CD14-positive monocyte (primary cell): Measurements from ENCODE around the gene NCR3LG1. TPM values are rescaled to one million over a fixed set of nuclear protein-coding genes. Genes with fewer than 3 reads are reported as not detected.

Experiments
- DNase-seq, 3 donors: peaks; one replicate each; pipeline ENCODE4 v3.0.0-alpha.2; 2011 to 2022
- H2AFZ ChIP-seq: 2 replicates; pipeline ENCODE4 v1.6.0; 2012; ENCODE audit warnings: mild to moderate bottlenecking, low read depth, low read length, inconsistent platforms; ENCODE audit not compliant: insufficient read depth, poor library complexity, severe bottlenecking
- H3K27ac ChIP-seq, 2 donors: 1 replicate in 1 of 2; 2 replicates in 1 of 2; pipeline ENCODE4 v1.5.1; 2012 to 2013; ENCODE audit warnings: low read length in 2 of 2, control low read depth in 1 of 2, inconsistent platforms in 1 of 2, low read depth in 1 of 2, mild to moderate bottlenecking in 1 of 2
- H3K27me3 ChIP-seq, 2 donors: one replicate each; pipeline versions ENCODE4 v1.6.0 to v1.6.1; 2011 to 2013; ENCODE audit warnings: low read length in 2 of 2; ENCODE audit not compliant: control insufficient read depth in 2 of 2, insufficient read depth in 2 of 2
- H3K36me3 ChIP-seq, 2 donors: replicated peaks in 1 of 2; 1 replicate in 1 of 2; 2 replicates in 1 of 2; pipeline versions ENCODE4 v1.5.1 to v1.6.1; 2012 to 2013; ENCODE audit warnings: low read length in 2 of 2, control low read depth in 1 of 2, inconsistent platforms in 1 of 2, mild to moderate bottlenecking in 1 of 2; ENCODE audit not compliant: insufficient read depth in 2 of 2, control insufficient read depth in 1 of 2
- H3K4me1 ChIP-seq, 2 donors: 1 replicate in 1 of 2; 2 replicates in 1 of 2; pipeline versions ENCODE4 v1.5.1 to v1.6.1; 2012 to 2013; ENCODE audit warnings: low read length in 2 of 2, control low read depth in 1 of 2, inconsistent platforms in 1 of 2, mild to moderate bottlenecking in 1 of 2, moderate library complexity in 1 of 2; ENCODE audit not compliant: insufficient read depth in 2 of 2, control insufficient read depth in 1 of 2
- H3K4me2 ChIP-seq: replicated peaks from 2 replicates; pipeline ENCODE3; 2012; ENCODE audit warnings: low read length, moderate library complexity, mild to moderate bottlenecking; ENCODE audit not compliant: poor library complexity, severe bottlenecking; ENCODE audit errors: extremely low read depth
- H3K4me3 ChIP-seq, 3 experiments: fragments of 200-600 bp in 1 of 3; sonication (generic) in 1 of 3; replicated peaks in 1 of 3; 1 replicate in 2 of 3; 2 replicates in 1 of 3; pipeline ENCODE4 v1.5.1; 2011 to 2013; ENCODE audit warnings: low read length in 3 of 3, mild to moderate bottlenecking in 3 of 3, control low read depth in 2 of 3, low read depth in 2 of 3, inconsistent platforms in 1 of 3, moderate library complexity in 1 of 3
- H3K79me2 ChIP-seq: 2 replicates; pipeline ENCODE4 v1.6.0; 2012; ENCODE audit warnings: mild to moderate bottlenecking, control low read depth, inconsistent platforms, low read length, moderate library complexity; ENCODE audit not compliant: insufficient read depth
- H3K9ac ChIP-seq: 2 replicates; pipeline ENCODE4 v1.6.0; 2017; ENCODE audit warnings: low read length, mild to moderate bottlenecking; ENCODE audit not compliant: insufficient read depth, poor library complexity, severe bottlenecking
- H3K9me3 ChIP-seq, 2 donors: replicated peaks in 1 of 2; 1 replicate in 1 of 2; 2 replicates in 1 of 2; pipeline versions ENCODE4 v1.5.1 to v1.6.1; 2012 to 2013; ENCODE audit warnings: low read length in 2 of 2, control low read depth in 1 of 2; ENCODE audit not compliant: control insufficient read depth in 1 of 2, insufficient read depth in 1 of 2
- H4K20me1 ChIP-seq: 2 replicates; pipeline ENCODE4 v1.6.0; 2012; ENCODE audit warnings: mild to moderate bottlenecking, low read length, control low read depth, moderate library complexity; ENCODE audit not compliant: insufficient read depth
- H3K27ac Mint-ChIP-seq, 7 donors: one replicate each; pipeline ENCODE4 v1.8.0; 2020; ENCODE audit warnings: mild to moderate bottlenecking in 7 of 7, mixed read lengths in 7 of 7, moderate library complexity in 6 of 7, inconsistent platforms in 2 of 7
- H3K27me3 Mint-ChIP-seq, 3 donors: one replicate each; pipeline ENCODE4 v1.8.0; 2021 to 2022; ENCODE audit warnings: low read depth in 3 of 3, mild to moderate bottlenecking in 3 of 3, mixed read lengths in 3 of 3, moderate library complexity in 3 of 3, inconsistent platforms in 1 of 3
- H3K36me3 Mint-ChIP-seq, 2 donors: one replicate each; pipeline ENCODE4 v1.8.0; 2020; ENCODE audit warnings: mixed read lengths in 2 of 2, inconsistent platforms in 1 of 2, mild to moderate bottlenecking in 1 of 2
- H3K4me1 Mint-ChIP-seq: one replicate; pipeline ENCODE4 v1.8.0; 2020; ENCODE audit warnings: mild to moderate bottlenecking, mixed read lengths
- H3K4me3 Mint-ChIP-seq, 2 donors: one replicate each; pipeline ENCODE4 v1.8.0; 2020; ENCODE audit warnings: mild to moderate bottlenecking in 2 of 2, mixed read lengths in 2 of 2, moderate library complexity in 1 of 2
- H3K9me3 Mint-ChIP-seq, 7 donors: one replicate each; pipeline ENCODE4 v1.8.0; 2020 to 2022; ENCODE audit warnings: mixed read lengths in 7 of 7, mild to moderate bottlenecking in 6 of 7, moderate library complexity in 6 of 7, inconsistent platforms in 2 of 7
- WGBS: methylation state at CpG from one replicate; pipeline ENCODE4 v1.1.5; 2013; ENCODE audit warnings: missing lambda C conversion rate; ENCODE audit not compliant: insufficient coverage; 5-methylcytosine and 5-hydroxymethylcytosine counted together
- intact Hi-C, 2 donors: fragments of 100-400 bp; cut with micrococcal nuclease; formaldehyde crosslinking; loops; one replicate each; pipeline versions ENCODE4 v1.15.0 to v1.15.1; 2023
- polyA plus RNA-seq, 3 donors: library from polyadenylated mRNA; depleted of rRNA in 1 of 3; unstranded in 2 of 3; stranded (reverse) in 1 of 3; fragments of 300-500 nt in 2 of 3; fragments of >200 nt in 1 of 3; fragmentation: Illumina TruSeq in 2 of 3; gene quantifications; 1 replicate in 2 of 3; 2 replicates in 1 of 3; pipeline ENCODE4 v1.2.3, GENCODE V29; 2012 to 2021
- TF ChIP-seq, protein P1 (sequence below): fragments of 200-600 bp; IDR thresholded peaks from one replicate; pipeline ENCODE4 v1.8.0; 2022; ENCODE audit warnings: antibody characterized with exemption, mild to moderate bottlenecking

Gene NCR3LG1
- polyA plus RNA-seq, 3 donors = 0.05 to 1.1 (median 0.15) TPM

- Histone ChIP-seq H3K4me3 (no peak overlapping the region), H3K27ac (no peak overlapping the region), H3K9ac (no peak overlapping the region), H3K4me1 (no peaks in the 10 kb centered on the region), H3K36me3 (peaks cover 43 to 85% of the 10 kb centered on the region in 2 donors), H3K4me2 (no peak overlapping the region), H3K79me2 (no peaks in the 10 kb centered on the region), H3K9me3 (no peaks in the 10 kb centered on the region), H4K20me1 (no peaks in the 10 kb centered on the region), H2AFZ (no peak overlapping the region), H3K27me3 (no peaks in the 10 kb centered on the region)
- peaks cover 27 to 34% of the 10 kb centered on the region in 2 donors for H3K36me3 Mint-ChIP-seq
- WGBS = 100% methylated on average over 1 of the region's 1 CpG
- no peak for DNase-seq
- intact Hi-C loops = no loop called here
- no peak overlapping the region for H3K27ac Mint-ChIP-seq
- no peaks in the 10 kb centered on the region for H3K9me3 Mint-ChIP-seq
- TF ChIP-seq, protein P1, sequence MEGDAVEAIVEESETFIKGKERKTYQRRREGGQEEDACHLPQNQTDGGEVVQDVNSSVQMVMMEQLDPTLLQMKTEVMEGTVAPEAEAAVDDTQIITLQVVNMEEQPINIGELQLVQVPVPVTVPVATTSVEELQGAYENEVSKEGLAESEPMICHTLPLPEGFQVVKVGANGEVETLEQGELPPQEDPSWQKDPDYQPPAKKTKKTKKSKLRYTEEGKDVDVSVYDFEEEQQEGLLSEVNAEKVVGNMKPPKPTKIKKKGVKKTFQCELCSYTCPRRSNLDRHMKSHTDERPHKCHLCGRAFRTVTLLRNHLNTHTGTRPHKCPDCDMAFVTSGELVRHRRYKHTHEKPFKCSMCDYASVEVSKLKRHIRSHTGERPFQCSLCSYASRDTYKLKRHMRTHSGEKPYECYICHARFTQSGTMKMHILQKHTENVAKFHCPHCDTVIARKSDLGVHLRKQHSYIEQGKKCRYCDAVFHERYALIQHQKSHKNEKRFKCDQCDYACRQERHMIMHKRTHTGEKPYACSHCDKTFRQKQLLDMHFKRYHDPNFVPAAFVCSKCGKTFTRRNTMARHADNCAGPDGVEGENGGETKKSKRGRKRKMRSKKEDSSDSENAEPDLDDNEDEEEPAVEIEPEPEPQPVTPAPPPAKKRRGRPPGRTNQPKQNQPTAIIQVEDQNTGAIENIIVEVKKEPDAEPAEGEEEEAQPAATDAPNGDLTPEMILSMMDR = no peak
- no peak overlapping the region for H3K4me3 Mint-ChIP-seq
- H3K27me3 Mint-ChIP-seq = no peaks in the 10 kb centered on the region
- no peaks in the 10 kb centered on the region for H3K4me1 Mint-ChIP-seq
Observed at GRCh38 chr11:17314232-17314547, 37.4 kb upstream of the NCR3LG1 start.

DNA sequence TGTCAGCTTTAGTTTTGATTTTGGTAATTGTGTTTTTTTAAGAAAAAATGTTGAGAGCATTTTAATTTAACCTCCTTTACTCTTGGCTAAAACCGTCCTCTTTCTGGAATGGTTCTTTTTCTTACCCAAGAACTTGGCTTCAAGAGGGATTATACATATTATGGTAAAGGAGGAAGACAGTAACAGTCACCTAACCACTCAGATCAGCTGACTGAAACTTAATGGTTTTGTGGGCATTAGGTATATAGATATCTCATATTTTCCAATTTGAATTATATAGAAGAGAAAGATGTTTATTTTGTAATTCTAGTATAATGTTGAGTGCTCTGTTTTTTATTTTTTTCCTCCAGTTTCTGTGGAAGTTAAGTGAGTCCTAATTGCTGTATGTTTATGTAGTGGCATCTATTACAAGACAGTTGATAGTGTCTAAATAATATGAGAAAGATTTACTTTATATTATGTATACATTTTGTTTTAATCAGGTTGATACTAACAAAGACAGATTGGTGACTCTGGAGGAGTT is 36.6 kb upstream of the NCR3LG1 start:
- Mint-ChIP-seq H3K27ac (no peak overlapping the region), H3K27me3 (no peaks in the 10 kb centered on the region), H3K9me3 (peaks cover 0 to 2% (median 0%) of the 10 kb centered on the region in 7 donors), H3K36me3 (peaks cover 30 to 36% of the 10 kb centered on the region in 2 donors), H3K4me1 (no peaks in the 10 kb centered on the region), H3K4me3 (no peak overlapping the region)
- TF ChIP-seq, protein P1 = no peak
- no peak for DNase-seq
- Histone ChIP-seq H3K4me3 (no peak overlapping the region), H4K20me1 (no peaks in the 10 kb centered on the region), H2AFZ (no peak overlapping the region), H3K79me2 (peaks cover under 1% of the 10 kb centered on the region), H3K4me2 (no peak overlapping the region), H3K36me3 (peaks cover 37 to 84% of the 10 kb centered on the region in 2 donors), H3K27me3 (no peaks in the 10 kb centered on the region), H3K27ac (no peak overlapping the region), H3K9ac (no peak overlapping the region), H3K4me1 (no peaks in the 10 kb centered on the region), H3K9me3 (no peaks in the 10 kb centered on the region)
- intact Hi-C loops = no loop called here
- no CpG with 5 or more reads among the region's 1 CpG for WGBS
